Sigmoid colon (tissue), 7 donors: ENCODE results near the gene STARD13. TPM values are rescaled to one million over a fixed set of nuclear protein-coding genes. Genes with fewer than 3 reads are reported as not detected.

Experiments
- DNase-seq: peaks from one replicate; pipeline ENCODE4 v3.0.0-alpha.2; 2019
- H3K27ac ChIP-seq, 4 donors: fragments of 200-600 bp; sonication (generic); one replicate each; pipeline ENCODE4 v1.5.1; 2016 to 2019; ENCODE audit warnings: mild to moderate bottlenecking in 1 of 4
- H3K27me3 ChIP-seq, 3 donors: fragments of 200-600 bp; sonication (generic); one replicate each; pipeline ENCODE4 v1.5.1; 2019; ENCODE audit warnings: mild to moderate bottlenecking in 1 of 3
- H3K36me3 ChIP-seq, 4 donors: fragments of 200-600 bp; sonication (generic); one replicate each; pipeline ENCODE4 v1.5.1; 2016 to 2019
- H3K4me1 ChIP-seq, 4 donors: fragments of 200-600 bp; sonication (generic); one replicate each; pipeline ENCODE4 v1.5.1; 2017 to 2019
- H3K4me3 ChIP-seq, 4 donors: fragments of 200-600 bp; sonication (generic); one replicate each; pipeline ENCODE4 v1.5.1; 2017 to 2019; ENCODE audit warnings: mild to moderate bottlenecking in 2 of 4, moderate library complexity in 1 of 4
- H3K9me3 ChIP-seq, 4 donors: fragments of 200-600 bp in 3 of 4; sonication (generic) in 3 of 4; one replicate each; pipeline versions ENCODE4 v1.5.1 to v1.6.1; 2013 to 2019
- EP300 ChIP-seq, 4 donors: sonication (generic); formaldehyde crosslinking; IDR thresholded peaks; one replicate each; pipeline ENCODE4 v1.6.1; 2017; ENCODE audit warnings: antibody characterized with exemption in 4 of 4
- POLR2A ChIP-seq, 2 donors: fragments of 450-650 bp; IDR thresholded peaks; one replicate each; pipeline ENCODE4 v1.6.1; 2016; ENCODE audit warnings: antibody characterized with exemption in 2 of 2, mild to moderate bottlenecking in 2 of 2, moderate library complexity in 2 of 2
- POLR2AphosphoS5 ChIP-seq, 4 donors: sonication (generic); formaldehyde crosslinking; IDR thresholded peaks; one replicate each; pipeline ENCODE4 v1.6.1; 2017; ENCODE audit warnings: antibody characterized with exemption in 4 of 4
- WGBS, 2 donors: extraction: QIAGEN DNeasy Blood & Tissue Kit; methylation state at CpG; one replicate each; pipeline ENCODE4 v1.1.7; 2013; 5-methylcytosine and 5-hydroxymethylcytosine counted together
- intact Hi-C: fragments of 100-400 bp; cut with DNase I; formaldehyde crosslinking; loops from one replicate; pipeline ENCODE4 v1.15.1; 2023
- polyA plus RNA-seq, 3 donors: library from polyadenylated mRNA; stranded (reverse); fragments of 200-250 nt; gene quantifications; one replicate each; pipeline ENCODE4 v1.2.3, GENCODE V29; 2013
- total RNA-seq, 4 donors: library from RNA; depleted of rRNA; stranded (reverse); fragments of >200 nt; gene quantifications; one replicate each; pipeline ENCODE4 v1.1.0, GENCODE V29; 2016
- TF ChIP-seq, protein P1 (sequence below), 4 experiments: fragments of 450-650 bp in 3 of 4; fragments of 200-600 bp in 1 of 4; IDR thresholded peaks; one replicate each; pipeline ENCODE4 v1.5.1; 2016 to 2019; ENCODE audit warnings: antibody characterized with exemption in 4 of 4, mild to moderate bottlenecking in 3 of 4, moderate library complexity in 2 of 4
- donor health status: healthy with polysubstance abuse.
- donor health status: Bipolar disorder and iron deficiency.
- donor health status: healthy.

Gene STARD13
- total and polyA plus RNA-seq, 7 donors = 3.7 to 102 (median 66.7) TPM

DNA sequence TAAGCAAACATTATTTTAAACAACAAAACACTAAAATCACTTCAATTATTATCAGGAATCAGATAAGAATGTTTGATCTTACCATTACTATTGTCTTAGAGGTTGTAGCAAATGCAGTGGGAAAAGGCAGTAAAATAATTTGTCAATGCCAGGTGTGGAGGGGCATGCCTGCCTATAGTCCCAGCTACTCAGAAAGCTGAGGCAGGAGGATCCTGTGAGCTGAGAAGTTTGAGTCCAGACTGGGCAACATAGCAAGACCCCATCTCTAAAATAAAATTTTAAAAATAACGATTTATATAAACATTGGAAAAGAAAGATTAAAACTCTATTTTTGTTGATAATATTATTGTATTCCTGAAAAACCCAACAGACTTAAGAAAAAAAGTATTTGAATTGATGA lies 202.5 kb downstream of the STARD13 start:
- H3K9me3 ChIP-seq = no peaks in the 10 kb centered on the region
- H3K4me1 ChIP-seq = peaks cover 0 to 13% (median 5%) of the 10 kb centered on the region in 4 donors
- no peaks in the 10 kb centered on the region for H3K36me3 ChIP-seq
- no peak for TF ChIP-seq EP300 (IDR thresholded peaks at IDR 0.05)
- no peak for TF ChIP-seq POLR2A (IDR thresholded peaks at IDR 0.05)
- TF ChIP-seq, protein P1, sequence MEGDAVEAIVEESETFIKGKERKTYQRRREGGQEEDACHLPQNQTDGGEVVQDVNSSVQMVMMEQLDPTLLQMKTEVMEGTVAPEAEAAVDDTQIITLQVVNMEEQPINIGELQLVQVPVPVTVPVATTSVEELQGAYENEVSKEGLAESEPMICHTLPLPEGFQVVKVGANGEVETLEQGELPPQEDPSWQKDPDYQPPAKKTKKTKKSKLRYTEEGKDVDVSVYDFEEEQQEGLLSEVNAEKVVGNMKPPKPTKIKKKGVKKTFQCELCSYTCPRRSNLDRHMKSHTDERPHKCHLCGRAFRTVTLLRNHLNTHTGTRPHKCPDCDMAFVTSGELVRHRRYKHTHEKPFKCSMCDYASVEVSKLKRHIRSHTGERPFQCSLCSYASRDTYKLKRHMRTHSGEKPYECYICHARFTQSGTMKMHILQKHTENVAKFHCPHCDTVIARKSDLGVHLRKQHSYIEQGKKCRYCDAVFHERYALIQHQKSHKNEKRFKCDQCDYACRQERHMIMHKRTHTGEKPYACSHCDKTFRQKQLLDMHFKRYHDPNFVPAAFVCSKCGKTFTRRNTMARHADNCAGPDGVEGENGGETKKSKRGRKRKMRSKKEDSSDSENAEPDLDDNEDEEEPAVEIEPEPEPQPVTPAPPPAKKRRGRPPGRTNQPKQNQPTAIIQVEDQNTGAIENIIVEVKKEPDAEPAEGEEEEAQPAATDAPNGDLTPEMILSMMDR (IDR thresholded peaks at IDR 0.05) = no peak
- TF ChIP-seq POLR2AphosphoS5 (IDR thresholded peaks at IDR 0.05) = no peak
- intact Hi-C loops = no loop called here
- no peak overlapping the region for H3K4me3 ChIP-seq
- DNase-seq = no peak
- no peak overlapping the region for H3K27ac ChIP-seq
- no peaks in the 10 kb centered on the region for H3K27me3 ChIP-seq
- 94 to 96% methylated on average over 1 of the region's 1 CpG for WGBS, 2 donors

GRCh38 chr13:33081666-33082065 lies 203.9 kb downstream of the STARD13 start:
- WGBS, 2 donors = 65 to 79% methylated on average over 1 of the region's 1 CpG
- no peak for DNase-seq
- TF ChIP-seq, protein P1 (IDR thresholded peaks at IDR 0.05) = no peak
- no peak for TF ChIP-seq POLR2AphosphoS5 (IDR thresholded peaks at IDR 0.05)
- no peak for TF ChIP-seq EP300 (IDR thresholded peaks at IDR 0.05)
- TF ChIP-seq POLR2A (IDR thresholded peaks at IDR 0.05) = no peak
- no peak overlapping the region for H3K4me3 ChIP-seq
- no peaks in the 10 kb centered on the region for H3K27me3 ChIP-seq
- no peak overlapping the region for H3K27ac ChIP-seq
- H3K9me3 ChIP-seq = no peaks in the 10 kb centered on the region
- intact Hi-C loops = no loop called here
- H3K4me1 ChIP-seq = peaks cover 0 to 9% (median 2%) of the 10 kb centered on the region in 4 donors
- H3K36me3 ChIP-seq = no peaks in the 10 kb centered on the region

DNA sequence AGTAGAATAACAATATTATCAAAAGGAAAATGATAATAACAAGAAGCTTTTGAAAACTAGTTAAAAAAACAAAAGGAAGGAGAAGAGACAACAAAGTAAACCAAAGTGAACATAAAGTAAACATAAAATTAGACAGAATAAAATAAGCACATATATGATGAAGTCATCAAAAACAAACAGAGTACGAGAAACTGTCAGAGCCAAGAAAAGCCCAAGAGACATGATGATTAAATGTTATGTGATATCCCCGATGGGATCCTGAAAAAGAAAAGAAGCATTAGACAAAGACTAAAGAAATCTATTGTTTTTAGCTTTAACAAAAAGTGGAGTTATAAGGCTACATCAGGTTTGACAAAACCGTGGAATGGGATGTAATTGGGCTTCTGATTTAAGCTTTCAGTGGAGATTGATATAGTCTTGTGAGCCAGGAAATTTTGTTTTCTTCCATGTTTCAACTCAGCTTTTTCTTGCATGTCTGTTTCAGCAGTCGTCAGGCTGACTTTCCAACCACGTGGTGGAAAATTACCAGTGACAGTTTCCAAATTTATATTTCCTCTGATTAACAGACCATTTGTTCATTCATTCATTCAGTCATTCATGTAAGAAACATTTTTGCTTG lies 204.5 kb downstream of the STARD13 start:
- TF ChIP-seq POLR2AphosphoS5 (IDR thresholded peaks at IDR 0.05) = no peak
- TF ChIP-seq POLR2A (IDR thresholded peaks at IDR 0.05) = no peak
- TF ChIP-seq, protein P1 (IDR thresholded peaks at IDR 0.05) = no peak
- no peak for TF ChIP-seq EP300 (IDR thresholded peaks at IDR 0.05)
- H3K4me1 ChIP-seq = peaks cover 0 to 12% (median 2%) of the 10 kb centered on the region in 4 donors
- intact Hi-C loops = no loop called here
- no peak overlapping the region for H3K4me3 ChIP-seq
- DNase-seq = no peak
- H3K9me3 ChIP-seq = no peaks in the 10 kb centered on the region
- no peak overlapping the region for H3K27ac ChIP-seq
- no peaks in the 10 kb centered on the region for H3K36me3 ChIP-seq
- no peaks in the 10 kb centered on the region for H3K27me3 ChIP-seq
- WGBS, 2 donors = 57 to 60% methylated on average over 5 of the region's 5 CpGs

DNA sequence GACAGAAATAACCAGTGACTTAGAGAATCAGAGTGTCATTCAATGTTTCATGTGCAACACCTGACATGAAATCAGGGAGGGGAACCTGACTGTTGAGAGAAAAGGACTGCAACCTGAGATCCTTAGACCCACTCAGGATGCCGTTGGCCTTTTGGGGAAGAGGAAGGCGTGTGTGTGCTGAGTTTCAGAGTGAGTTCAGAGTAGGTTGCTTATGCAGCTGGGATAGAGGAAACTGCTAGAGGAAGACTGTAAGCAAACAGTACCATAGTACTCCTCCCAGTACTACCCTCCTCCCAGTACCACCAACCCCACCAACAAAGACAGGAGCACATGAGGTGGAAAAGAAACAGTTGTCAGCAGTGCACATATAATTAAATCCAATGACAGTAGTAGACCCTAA lies 205.6 kb downstream of the STARD13 start:
- no peak overlapping the region for H3K27ac ChIP-seq
- H3K9me3 ChIP-seq = no peaks in the 10 kb centered on the region
- DNase-seq = no peak
- no peaks in the 10 kb centered on the region for H3K27me3 ChIP-seq
- intact Hi-C loops = no loop called here
- no peaks in the 10 kb centered on the region for H3K36me3 ChIP-seq
- WGBS, 2 donors = 49 to 78% methylated on average over 2 of the region's 2 CpGs
- TF ChIP-seq POLR2AphosphoS5 (IDR thresholded peaks at IDR 0.05) (no peak), POLR2A (IDR thresholded peaks at IDR 0.05) (no peak), EP300 (IDR thresholded peaks at IDR 0.05) (no peak)
- TF ChIP-seq, protein P1 (IDR thresholded peaks at IDR 0.05) = no peak
- peaks cover 0 to 21% (median 5%) of the 10 kb centered on the region in 4 donors for H3K4me1 ChIP-seq
- no peak overlapping the region for H3K4me3 ChIP-seq

DNA sequence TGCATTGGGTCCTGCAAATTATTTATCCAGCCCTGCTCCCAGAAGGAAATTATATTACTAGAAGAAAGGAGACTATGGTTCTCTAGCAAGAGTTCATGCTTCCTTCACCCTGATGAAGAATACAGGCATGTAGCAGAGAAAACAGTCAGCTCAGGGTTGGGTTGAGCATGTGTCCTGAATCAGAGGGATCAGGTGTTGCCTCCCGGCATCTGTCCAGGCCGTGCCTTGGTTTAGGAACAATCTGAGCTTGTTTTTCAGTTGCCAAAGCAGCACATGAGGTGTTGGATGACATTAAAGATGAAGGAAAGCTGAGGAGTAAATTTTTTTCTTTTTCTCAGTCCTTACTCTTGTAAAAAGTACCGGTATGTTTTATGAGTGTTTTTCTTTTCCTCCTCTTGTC lies 207.3 kb downstream of the STARD13 start:
- no peak for DNase-seq
- Histone ChIP-seq H3K27me3 (no peaks in the 10 kb centered on the region), H3K9me3 (no peaks in the 10 kb centered on the region), H3K36me3 (no peaks in the 10 kb centered on the region), H3K27ac (peak overlapping the region in 2 of 4 donors; percentile 3 to 30), H3K4me3 (no peak overlapping the region), H3K4me1 (peaks cover 0 to 26% (median 6%) of the 10 kb centered on the region in 4 donors)
- 48 to 73% methylated on average over 3 of the region's 3 CpGs for WGBS, 2 donors
- TF ChIP-seq POLR2AphosphoS5 (IDR thresholded peaks at IDR 0.05) = no peak
- TF ChIP-seq EP300 (IDR thresholded peaks at IDR 0.05) = no peak
- no peak for TF ChIP-seq POLR2A (IDR thresholded peaks at IDR 0.05)
- intact Hi-C loops = no loop called here
